SK-MEL-5 (cell line): ENCODE results near the gene COA8. TPM values are rescaled to one million over a fixed set of nuclear protein-coding genes. Genes with fewer than 3 reads are reported as not detected.
A peak's percentile ranks its signal among the peaks of the same experiment; 100 is the strongest.
"Not testable (repeated sequence)": the region's sequence is repeated elsewhere in the genome, so short reads cannot be mapped to it uniquely, and the experiment has no call there.

Source experiments
- DNase-seq: peaks from one replicate; pipeline ENCODE4 v3.0.0-alpha.2; 2016; ENCODE audit warnings: low read depth, low spot score
- in situ Hi-C: cut with HindIII; loops from 2 replicates; pipeline ENCODE4 v1.10.0; 2016; ENCODE audit warnings: low sequenced_read_pairs, high pct_unique_total_duplicates, low pct_unique_long_range_greater_than_20kb
- total RNA-seq: library from RNA; depleted of rRNA; stranded (reverse); fragments of >200 nt; shearing (Covaris generic); gene quantifications from 2 replicates; pipeline ENCODE4 v1.2.3, GENCODE V29; 2014

Gene COA8
- total RNA-seq, 1 experiment from 2014 or later = 40.4 TPM

DNA sequence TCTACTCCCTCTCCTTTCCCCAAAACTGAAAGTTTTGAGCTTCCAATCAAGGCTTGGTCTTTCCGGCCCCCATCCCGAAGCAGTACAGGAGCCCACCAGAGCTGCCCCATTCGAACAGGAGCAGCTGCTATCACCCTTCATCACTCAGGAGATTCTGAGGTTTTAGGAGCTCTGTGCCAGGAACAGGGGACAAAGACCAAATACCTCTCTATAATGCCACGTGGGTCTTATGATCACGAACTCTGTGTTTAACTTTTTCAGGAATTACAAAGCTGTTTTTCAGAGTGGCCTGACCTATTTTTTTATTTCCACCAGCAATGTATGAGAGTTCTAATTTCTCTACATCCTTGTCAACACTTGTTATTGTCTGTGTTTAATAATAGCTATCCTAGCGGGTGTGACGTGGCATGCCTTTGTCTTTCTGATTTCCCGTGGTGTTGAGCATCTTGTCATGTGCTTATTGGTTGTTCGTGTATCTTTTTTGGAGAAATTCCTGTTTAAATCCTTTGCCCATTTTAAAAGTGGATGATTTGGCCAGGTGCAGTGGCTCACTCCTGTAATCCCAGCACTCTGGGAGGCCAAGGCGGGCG, 21.7 kb downstream of the COA8 start:
- in situ Hi-C loops = no loop called here
- no peak for DNase-seq

DNA sequence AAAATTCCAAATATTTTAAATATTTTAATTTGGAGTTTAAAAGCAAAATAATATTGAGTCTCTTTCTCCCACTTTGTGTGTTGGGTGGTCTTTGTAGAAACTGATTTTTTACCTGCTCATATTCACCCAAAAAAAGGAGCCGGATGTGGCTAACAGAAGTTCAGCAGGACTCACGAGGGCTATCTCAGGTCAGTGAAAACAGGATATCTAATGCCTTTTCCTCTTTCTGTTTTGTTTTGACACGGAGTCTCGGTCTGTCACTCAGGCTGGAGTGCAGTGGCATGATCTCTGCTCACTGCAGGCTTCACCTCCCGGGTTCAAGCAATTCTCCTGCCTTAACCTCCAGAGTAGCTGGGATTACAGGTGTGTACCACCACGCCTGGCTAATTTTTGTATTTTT, 30.8 kb downstream of the COA8 start:
- in situ Hi-C loops = no loop called here
- DNase-seq = no peak

- peak; percentile 100 for DNase-seq
- in situ Hi-C loops = no loop called here
Observed at GRCh38 chr14:103594265-103594664, 31.5 kb downstream of the COA8 start.

GRCh38 chr14:103597623-103598377, 35.0 kb downstream of the COA8 start:
- DNase-seq = peak; percentile 17
- in situ Hi-C loops = no loop called here

GRCh38 chr14:103600503-103600902, 37.7 kb downstream of the COA8 start:
- in situ Hi-C loops = no loop called here
- DNase-seq = no peak

GRCh38 chr14:103604620-103605019, 41.9 kb downstream of the COA8 start:
- DNase-seq = no peak
- in situ Hi-C loops = no loop called here

DNA sequence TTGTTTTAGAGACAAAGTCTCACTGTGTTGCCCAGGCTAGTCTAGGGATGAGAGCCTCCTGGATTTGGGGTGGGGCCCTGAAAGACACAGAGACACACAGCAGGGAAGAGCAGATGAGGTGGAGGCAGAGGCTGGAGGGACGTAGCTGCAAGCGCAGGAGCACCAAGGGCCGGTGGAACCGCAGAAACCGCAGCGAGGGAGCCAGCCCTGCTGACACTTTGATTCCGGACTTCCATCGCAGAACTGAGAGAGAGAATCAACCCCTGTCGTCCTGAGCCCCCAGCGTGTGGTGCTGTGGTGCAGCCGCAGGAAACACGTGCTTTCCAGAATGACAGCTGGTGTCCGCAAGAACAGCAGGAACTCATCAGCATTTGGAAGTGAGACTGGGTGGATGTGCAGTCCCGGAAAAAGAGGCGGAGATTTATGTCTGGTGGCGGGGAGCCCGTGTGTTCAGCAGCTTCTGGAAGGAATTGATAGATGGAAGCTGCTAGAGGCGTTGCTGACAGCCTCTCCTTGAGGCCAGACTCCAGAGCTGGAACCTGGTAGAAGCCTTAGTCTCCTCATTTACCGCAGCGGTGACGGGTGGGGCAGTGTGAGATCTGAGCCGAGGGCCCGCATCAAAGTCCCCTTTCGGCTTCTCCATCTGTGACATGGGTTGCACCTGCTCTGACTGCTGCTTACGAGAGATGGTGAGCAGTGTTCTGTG, 44.4 kb downstream of the COA8 start:
- DNase-seq = peak; percentile 86
- in situ Hi-C loops = no loop called here

DNA sequence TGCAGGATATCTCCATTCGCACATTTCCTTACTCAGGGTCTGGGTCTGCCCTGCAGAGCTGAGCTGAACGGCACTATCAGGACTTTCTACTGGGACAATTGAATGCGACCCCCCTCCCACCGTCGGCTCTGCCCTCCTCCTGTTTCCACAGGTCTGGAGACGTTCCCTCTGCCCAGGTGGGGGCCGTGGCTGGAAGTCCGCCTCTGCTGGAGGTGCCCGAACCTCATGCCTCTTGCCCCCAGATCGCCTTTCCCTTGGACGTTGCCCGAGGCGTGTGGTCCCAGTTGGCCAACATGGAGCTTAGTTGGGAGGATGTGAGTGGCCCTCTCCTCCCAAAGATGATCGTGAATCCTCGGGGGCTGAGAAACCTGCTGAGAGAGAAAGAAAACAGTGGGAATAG, 45.1 kb downstream of the COA8 start:
- in situ Hi-C loops = no loop called here
- no peak for DNase-seq

GRCh38 chr14:103609081-103609480, 46.3 kb downstream of the COA8 start:
- DNase-seq, in situ Hi-C loops: not testable (repeated sequence)

DNA sequence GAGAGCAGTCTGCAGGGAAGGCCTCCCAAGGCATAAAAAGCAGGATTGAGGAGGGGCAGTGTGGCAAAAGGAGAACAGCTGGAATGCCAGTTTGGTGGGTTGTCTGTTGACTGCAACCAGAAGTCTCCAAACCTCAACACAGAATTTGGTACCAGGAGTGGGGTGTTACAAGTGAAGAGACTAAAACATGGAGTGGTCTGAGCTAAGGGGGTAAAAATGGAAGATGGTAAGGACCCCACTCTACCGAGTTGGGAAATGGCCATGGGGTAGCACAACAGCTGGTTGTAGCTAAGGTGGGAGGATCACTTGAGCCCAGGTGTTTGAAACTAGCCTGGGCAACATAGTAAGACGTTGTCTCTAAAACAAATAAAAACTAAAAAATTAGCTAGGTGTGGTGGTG, 48.5 kb downstream of the COA8 start:
- in situ Hi-C loops = no loop called here
- DNase-seq = no peak

- in situ Hi-C loops = no loop called here
- DNase-seq = peak; percentile 65
Observed at GRCh38 chr14:103613517-103613916, 50.8 kb downstream of the COA8 start.

- in situ Hi-C loops = no loop called here
- no peak for DNase-seq
Observed at GRCh38 chr14:103616635-103617300, 54.0 kb downstream of the COA8 start.

GRCh38 chr14:103619057-103619456, 56.3 kb downstream of the COA8 start:
- in situ Hi-C loops = no loop called here
- DNase-seq = no peak

- in situ Hi-C loops = no loop called here
- DNase-seq = no peak
Observed at GRCh38 chr14:103621860-103622259, 59.1 kb downstream of the COA8 start.

DNA sequence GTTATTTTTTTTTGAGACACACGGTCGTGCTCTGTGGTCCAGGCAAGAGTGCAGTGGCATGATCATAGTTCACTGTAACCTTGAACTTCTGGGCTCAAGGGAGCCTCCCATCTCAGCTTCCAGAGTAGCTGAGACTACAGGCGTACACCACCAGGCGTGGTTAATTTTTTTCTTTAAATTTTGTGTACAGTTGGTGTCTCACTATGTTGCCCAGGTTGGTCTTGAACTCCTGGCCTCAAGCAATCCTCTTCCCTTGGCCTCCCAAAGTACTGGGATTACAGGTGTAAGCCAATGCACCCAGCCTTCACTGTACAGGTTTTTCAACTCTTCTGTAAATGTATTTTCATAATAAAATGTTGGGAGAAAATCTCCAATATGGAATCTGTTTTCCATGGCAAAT, 60.5 kb downstream of the COA8 start:
- no peak for DNase-seq
- in situ Hi-C loops = no loop called here

- in situ Hi-C loops = no loop called here
- DNase-seq = no peak
Observed at GRCh38 chr14:103623883-103624482, 61.2 kb downstream of the COA8 start.

DNA sequence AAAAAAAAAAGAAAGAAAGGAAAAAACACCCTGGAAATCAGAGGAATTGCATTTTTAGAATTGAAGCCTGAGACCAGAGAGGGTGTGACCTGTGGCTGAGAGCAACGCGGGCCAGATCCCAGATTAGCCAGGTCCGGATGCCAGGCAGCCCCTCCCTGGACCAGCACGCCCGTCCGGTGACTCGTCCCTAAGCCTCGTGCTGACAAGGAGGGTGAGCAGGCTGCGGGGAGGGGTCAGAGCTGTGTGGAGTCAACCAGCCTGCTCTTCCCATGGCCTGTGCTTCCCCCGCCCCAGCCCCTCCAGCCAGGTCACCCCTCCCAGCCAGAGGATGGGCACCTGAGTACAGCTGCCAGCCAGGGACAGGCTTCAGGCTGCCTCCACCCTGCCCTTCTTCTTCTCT, 62.1 kb downstream of the COA8 start:
- in situ Hi-C loops = no loop called here
- peak; percentile 59 for DNase-seq
